WERI-Rb-1 (cell line): Measurements from ENCODE around the gene PTAR1.
A peak's percentile ranks its signal among the peaks of the same experiment; 100 is the strongest.

Experiments
- DNase-seq: peaks from one replicate; pipeline ENCODE4 v3.0.0-alpha.2; 2020
- H3K27ac ChIP-seq: fragments of 250-450 bp; sonication (Bioruptor Pico); 2 replicates; pipeline ENCODE4 v1.5.1; 2020; ENCODE audit warnings: mild to moderate bottlenecking, moderate library complexity
- H3K27me3 ChIP-seq: fragments of 250-450 bp; sonication (Bioruptor Pico); 2 replicates; pipeline ENCODE4 v1.5.1; 2021; ENCODE audit warnings: mild to moderate bottlenecking, low read depth, moderate library complexity; ENCODE audit not compliant: insufficient read depth, severe bottlenecking
- H3K36me3 ChIP-seq: fragments of 250-450 bp; sonication (Bioruptor Pico); 2 replicates; pipeline ENCODE4 v1.5.1; 2020; ENCODE audit warnings: mild to moderate bottlenecking, moderate library complexity
- H3K4me3 ChIP-seq: 2 replicates; pipeline ENCODE4 v1.5.1; 2011; ENCODE audit warnings: low read depth, mild to moderate bottlenecking, control low read depth, low read length
- H3K9me3 ChIP-seq: fragments of 250-450 bp; sonication (Bioruptor Pico); 2 replicates; pipeline ENCODE4 v1.5.1; 2021; ENCODE audit warnings: mild to moderate bottlenecking, moderate library complexity; ENCODE audit not compliant: severe bottlenecking
- CTCF ChIP-seq: IDR thresholded peaks from 2 replicates; pipeline ENCODE4 v1.5.1; 2011; ENCODE audit warnings: low read depth, mild to moderate bottlenecking, control low read depth, inconsistent platforms, low read length

PTAR1 gene

GRCh38 chr9:69671879-69672595 is 87.8 kb downstream of the PTAR1 start, which contains the start of gene APBA1:
Gene APBA1, minus strand, starts transcription at chr9:69672371.
- Histone ChIP-seq H3K27me3 (no peaks in the 10 kb centered on the region), H3K9me3 (peaks cover 1% of the 10 kb centered on the region), H3K27ac (peak within 1 kb of the TSS; percentile 78), H3K36me3 (no peaks in the 10 kb centered on the region), H3K4me3 (peak within 1 kb of the TSS; percentile 87)
- DNase-seq: peak; percentile 57
- TF ChIP-seq CTCF: 0 out of 2 replicates have a peak, but pooled peaks have one; percentile 5

- no peak for TF ChIP-seq CTCF
- H3K4me3 ChIP-seq: peak overlapping the region; percentile 69
- DNase-seq: no peak
- no peaks in the 10 kb centered on the region for H3K36me3 ChIP-seq
- no peaks in the 10 kb centered on the region for H3K9me3 ChIP-seq
- H3K27me3 ChIP-seq: no peaks in the 10 kb centered on the region
- H3K27ac ChIP-seq: no peak overlapping the region
Observed at GRCh38 chr9:69671311-69671878, 88.4 kb downstream of the PTAR1 start.

GRCh38 chr9:69667306-69667705 is 92.5 kb downstream of the PTAR1 start:
- Histone ChIP-seq H3K4me3 (no peak overlapping the region), H3K27ac (no peak overlapping the region), H3K9me3 (no peaks in the 10 kb centered on the region), H3K27me3 (no peaks in the 10 kb centered on the region), H3K36me3 (no peaks in the 10 kb centered on the region)
- no peak for DNase-seq
- no peak for TF ChIP-seq CTCF

- H3K27ac ChIP-seq: no peak overlapping the region
- no peak for TF ChIP-seq CTCF
- no peaks in the 10 kb centered on the region for H3K27me3 ChIP-seq
- H3K9me3 ChIP-seq: no peaks in the 10 kb centered on the region
- no peaks in the 10 kb centered on the region for H3K36me3 ChIP-seq
- H3K4me3 ChIP-seq: no peak overlapping the region
- DNase-seq: no peak
Observed at GRCh38 chr9:69660304-69660703, 99.5 kb downstream of the PTAR1 start.
